Measurements from ENCODE around the gene PALLD.

GRCh38 chr4:168874083-168874482 is 377.2 kb downstream of the PALLD start:
- TF ChIP-seq EZH2phosphoT487 (IDR thresholded peaks at IDR 0.05; ENCODE audit: low read length) = no peak
- TF ChIP-seq EZH2 (optimal IDR thresholded peaks at IDR 0.05; ENCODE audit: low read depth, low read length) = no peak
- TF ChIP-seq, protein P1, sequence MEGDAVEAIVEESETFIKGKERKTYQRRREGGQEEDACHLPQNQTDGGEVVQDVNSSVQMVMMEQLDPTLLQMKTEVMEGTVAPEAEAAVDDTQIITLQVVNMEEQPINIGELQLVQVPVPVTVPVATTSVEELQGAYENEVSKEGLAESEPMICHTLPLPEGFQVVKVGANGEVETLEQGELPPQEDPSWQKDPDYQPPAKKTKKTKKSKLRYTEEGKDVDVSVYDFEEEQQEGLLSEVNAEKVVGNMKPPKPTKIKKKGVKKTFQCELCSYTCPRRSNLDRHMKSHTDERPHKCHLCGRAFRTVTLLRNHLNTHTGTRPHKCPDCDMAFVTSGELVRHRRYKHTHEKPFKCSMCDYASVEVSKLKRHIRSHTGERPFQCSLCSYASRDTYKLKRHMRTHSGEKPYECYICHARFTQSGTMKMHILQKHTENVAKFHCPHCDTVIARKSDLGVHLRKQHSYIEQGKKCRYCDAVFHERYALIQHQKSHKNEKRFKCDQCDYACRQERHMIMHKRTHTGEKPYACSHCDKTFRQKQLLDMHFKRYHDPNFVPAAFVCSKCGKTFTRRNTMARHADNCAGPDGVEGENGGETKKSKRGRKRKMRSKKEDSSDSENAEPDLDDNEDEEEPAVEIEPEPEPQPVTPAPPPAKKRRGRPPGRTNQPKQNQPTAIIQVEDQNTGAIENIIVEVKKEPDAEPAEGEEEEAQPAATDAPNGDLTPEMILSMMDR (IDR thresholded peaks at IDR 0.05; ENCODE audit: low read length) = no peak
